Activated CD8-positive, alpha-beta T cell treated with anti-CD3 and anti-CD28 coated beads for 36 hours (primary cell): Measurements from ENCODE around the gene DHX38. TPM values are rescaled to one million over a fixed set of nuclear protein-coding genes. Genes with fewer than 3 reads are reported as not detected.
"Not testable (repeated sequence)": the region's sequence is repeated elsewhere in the genome, so short reads cannot be mapped to it uniquely, and the experiment has no call there.

ENCODE experiments used
- ATAC-seq: fragments of 200-7000 bp; cut with Tn5 transposase; one replicate; pipeline ENCODE4 v1.10.0; 2021; ENCODE audit warnings: mild to moderate bottlenecking, moderate library complexity
- CTCF ChIA-PET: fragments of 350-600 bp; sonication (Branson Sonifier 250); formaldehyde crosslinking; loops from one replicate; lab custom pipeline; 2021; ENCODE audit warnings: antibody characterized with exemption; lab: Charles Lee
- POLR2A ChIA-PET: fragments of 350-600 bp; sonication (Branson Sonifier 250); formaldehyde crosslinking; loops from one replicate; lab custom pipeline; 2021; ENCODE audit warnings: antibody characterized with exemption; lab: Charles Lee
- DNase-seq: peaks from one replicate; pipeline ENCODE4 v3.0.0-alpha.2; 2020
- H3K27ac Mint-ChIP-seq: one replicate; pipeline ENCODE4 v1.8.0; 2021; ENCODE audit warnings: mild to moderate bottlenecking, mixed read lengths
- H3K27me3 Mint-ChIP-seq: one replicate; pipeline ENCODE4 v1.8.0; 2021; ENCODE audit warnings: mixed read lengths
- H3K36me3 Mint-ChIP-seq: one replicate; pipeline ENCODE4 v1.8.0; 2021; ENCODE audit warnings: low read depth, mixed read lengths
- H3K4me1 Mint-ChIP-seq: one replicate; pipeline ENCODE4 v1.8.0; 2021; ENCODE audit warnings: low read depth, mixed read lengths
- H3K4me3 Mint-ChIP-seq: one replicate; pipeline ENCODE4 v1.8.0; 2021; ENCODE audit warnings: mild to moderate bottlenecking, moderate library complexity, mixed read lengths
- H3K9me3 Mint-ChIP-seq: one replicate; pipeline ENCODE4 v1.8.0; 2021; ENCODE audit warnings: mixed read lengths
- CTCF ChIP-seq: fragments of 200-600 bp; IDR thresholded peaks from one replicate; pipeline ENCODE4 v1.8.0; 2022; ENCODE audit warnings: antibody characterized with exemption, mild to moderate bottlenecking
- intact Hi-C: fragments of 100-400 bp; cut with micrococcal nuclease; formaldehyde crosslinking; loops from one replicate; pipeline ENCODE4 v1.10.0; 2022
- total RNA-seq, 2 experiments: library from RNA; stranded (reverse); gene quantifications; one replicate each; pipeline ENCODE4 v1.2.3, GENCODE V29; 2021

The DHX38 gene
- total RNA-seq, 2 experiments from 2014 or later, result 70.4 to 71.8 TPM

DNA sequence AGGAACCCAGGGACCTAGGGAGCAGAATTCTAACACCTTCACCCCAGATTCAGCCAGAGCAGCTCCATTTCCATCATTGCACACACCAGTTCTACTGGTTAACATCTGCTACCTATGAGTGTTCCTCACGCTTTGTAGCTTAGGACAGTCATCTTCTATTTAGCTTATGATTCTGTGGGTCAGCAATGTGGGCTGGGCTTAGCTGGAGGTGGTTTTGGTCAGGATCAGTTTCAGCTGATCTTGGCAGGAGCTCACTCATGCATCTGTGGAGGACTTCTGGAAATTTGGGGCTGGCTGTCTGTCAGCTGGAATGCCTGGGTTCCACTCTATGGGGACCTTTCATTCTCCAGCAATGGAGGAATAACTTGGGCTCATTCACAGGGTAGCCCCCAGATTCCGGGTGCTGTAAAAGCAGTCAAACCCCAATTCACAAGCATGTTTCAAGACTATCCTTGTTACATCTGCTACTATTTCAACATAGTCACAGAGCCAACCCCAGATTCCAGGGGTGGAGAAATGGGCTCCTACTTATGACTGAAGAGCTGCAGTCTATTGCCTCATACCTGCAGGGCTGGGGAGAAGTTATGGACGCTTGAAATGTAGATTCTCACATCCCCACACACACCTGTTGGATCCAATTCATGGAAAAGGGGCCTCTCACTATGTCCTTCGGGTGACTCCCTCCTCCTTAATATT, 42.7 kb upstream of the DHX38 start:
- no peak for ATAC-seq
- TF ChIP-seq CTCF, result no peak
- Mint-ChIP-seq H3K27ac (no peak overlapping the region), H3K36me3 (no peaks in the 10 kb centered on the region), H3K4me3 (no peak overlapping the region), H3K27me3 (no peaks in the 10 kb centered on the region), H3K4me1 (no peaks in the 10 kb centered on the region), H3K9me3 (peaks cover 12% of the 10 kb centered on the region)
- intact Hi-C loops, result no loop called here
- ChIA-PET CTCF (no interaction called here), POLR2A (no interaction called here)
- no peak for DNase-seq

GRCh38 chr16:72051818-72052217, 41.8 kb upstream of the DHX38 start:
- CTCF ChIA-PET, result no interaction called here
- POLR2A ChIA-PET, result no interaction called here
- ATAC-seq (no peak), DNase-seq (no peak)
- no peaks in the 10 kb centered on the region for H3K4me1 Mint-ChIP-seq
- H3K36me3 Mint-ChIP-seq, result no peaks in the 10 kb centered on the region
- TF ChIP-seq CTCF, result no peak
- no peak overlapping the region for H3K4me3 Mint-ChIP-seq
- peaks cover 12% of the 10 kb centered on the region for H3K9me3 Mint-ChIP-seq
- intact Hi-C loops, result no loop called here
- no peak overlapping the region for H3K27ac Mint-ChIP-seq
- H3K27me3 Mint-ChIP-seq, result no peaks in the 10 kb centered on the region

GRCh38 chr16:72054254-72054847, 39.3 kb upstream of the DHX38 start, which contains the start of gene HP:
TSS of gene HP (plus strand) at chr16:72054505. CDS start at chr16:72054653, 148 bp downstream.
- H3K27me3 Mint-ChIP-seq, H3K27ac Mint-ChIP-seq, H3K36me3 Mint-ChIP-seq, ATAC-seq, H3K9me3 Mint-ChIP-seq, H3K4me3 Mint-ChIP-seq, H3K4me1 Mint-ChIP-seq, POLR2A ChIA-PET, DNase-seq, intact Hi-C loops: not testable (repeated sequence)
- CTCF ChIA-PET, result interaction anchor here (0.9 to 1.8 kb wide), 3 partner anchors 12 to 70 kb away, joined by 3 to 4 read pairs (median 3); no protein-coding TSS in a partner anchor

- Mint-ChIP-seq H3K36me3 (no peaks in the 10 kb centered on the region), H3K4me1 (no peaks in the 10 kb centered on the region), H3K9me3 (no peaks in the 10 kb centered on the region), H3K4me3 (no peak overlapping the region), H3K27me3 (no peaks in the 10 kb centered on the region), H3K27ac (no peak overlapping the region)
- intact Hi-C loops, result no loop called here
- ChIA-PET CTCF (no interaction called here), POLR2A (no interaction called here)
- no peak for TF ChIP-seq CTCF
- DNase-seq (no peak), ATAC-seq (no peak)
Observed at GRCh38 chr16:72055911-72056310, 37.7 kb upstream of the DHX38 start.

DNA sequence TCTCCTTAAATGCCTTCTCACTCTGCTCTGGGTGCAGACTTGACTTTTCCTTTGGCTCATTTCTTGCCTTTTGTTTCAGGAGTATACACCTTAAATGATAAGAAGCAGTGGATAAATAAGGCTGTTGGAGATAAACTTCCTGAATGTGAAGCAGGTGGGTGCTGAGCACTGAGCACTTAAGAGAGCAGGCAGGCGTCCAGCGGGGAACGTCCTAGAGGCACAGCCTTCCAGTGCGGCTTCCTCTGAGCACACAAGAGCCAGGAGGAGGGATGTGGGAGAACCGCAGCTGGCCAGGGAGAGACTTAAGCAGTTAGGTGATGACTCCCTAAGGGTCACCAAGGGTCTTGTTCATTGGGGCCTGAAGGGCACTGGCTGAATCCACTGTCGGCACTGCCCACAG, 36.3 kb upstream of the DHX38 start:
- H3K27ac Mint-ChIP-seq, H3K4me3 Mint-ChIP-seq, H3K4me1 Mint-ChIP-seq, CTCF ChIA-PET, POLR2A ChIA-PET, ATAC-seq, DNase-seq, H3K36me3 Mint-ChIP-seq, intact Hi-C loops, H3K9me3 Mint-ChIP-seq, H3K27me3 Mint-ChIP-seq: not testable (repeated sequence)

DNA sequence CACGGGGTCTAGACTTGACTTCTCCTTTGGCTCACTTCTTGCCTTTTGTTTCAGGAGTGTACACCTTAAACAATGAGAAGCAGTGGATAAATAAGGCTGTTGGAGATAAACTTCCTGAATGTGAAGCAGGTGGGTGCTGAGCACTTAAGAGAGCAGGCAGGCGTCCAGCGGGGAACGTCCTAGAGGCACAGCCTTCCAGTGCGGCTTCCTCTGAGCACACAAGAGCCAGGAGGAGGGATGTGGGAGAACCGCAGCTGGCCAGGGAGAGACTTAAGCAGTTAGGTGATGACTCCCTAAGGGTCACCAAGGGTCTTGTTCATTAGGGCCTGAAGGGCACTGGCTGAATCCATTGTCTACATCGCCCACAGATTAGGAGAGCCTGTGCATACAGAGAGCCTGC, 34.6 kb upstream of the DHX38 start:
- POLR2A ChIA-PET, CTCF ChIA-PET, H3K4me1 Mint-ChIP-seq, intact Hi-C loops, H3K27ac Mint-ChIP-seq, H3K4me3 Mint-ChIP-seq, H3K27me3 Mint-ChIP-seq, ATAC-seq, DNase-seq, H3K36me3 Mint-ChIP-seq, H3K9me3 Mint-ChIP-seq: not testable (repeated sequence)
